Loucy (cell line): ENCODE data around the gene SMARCD3.

Experiments
- H2AFZ ChIP-seq: fragments of 200-600 bp; sonication (generic); 2 replicates; pipeline ENCODE4 v1.6.0; 2016; ENCODE audit warnings: antibody characterized with exemption, mild to moderate bottlenecking, low read length, moderate library complexity
- H3F3A ChIP-seq: fragments of 200-600 bp; 2 replicates; pipeline ENCODE4 v1.6.0; 2016; ENCODE audit warnings: antibody characterized with exemption, low read depth, mild to moderate bottlenecking
- H3K27me3 ChIP-seq: fragments of 200-600 bp; sonication (generic); 2 replicates; pipeline ENCODE4 v1.6.1; 2014; ENCODE audit warnings: low read length, mild to moderate bottlenecking; ENCODE audit not compliant: insufficient read depth, poor library complexity, severe bottlenecking
- H3K36me3 ChIP-seq: fragments of 200-600 bp; sonication (generic); 2 replicates; pipeline ENCODE4 v1.6.1; 2016; ENCODE audit warnings: low read length; ENCODE audit not compliant: insufficient read depth
- H3K4me1 ChIP-seq: fragments of 200-600 bp; sonication (generic); 2 replicates; pipeline ENCODE4 v1.5.1; 2014; ENCODE audit warnings: low read length, mild to moderate bottlenecking; ENCODE audit not compliant: insufficient read depth, poor library complexity, severe bottlenecking
- H3K4me2 ChIP-seq: fragments of 200-600 bp; sonication (generic); 2 replicates; pipeline ENCODE4 v1.6.0; 2014; ENCODE audit warnings: antibody characterized with exemption, low read length, low read depth, mild to moderate bottlenecking; ENCODE audit not compliant: poor library complexity, severe bottlenecking
- H3K4me3 ChIP-seq: fragments of 200-600 bp; sonication (generic); 2 replicates; pipeline ENCODE4 v1.5.1; 2014; ENCODE audit warnings: low read length, mild to moderate bottlenecking, mixed read lengths; ENCODE audit not compliant: poor library complexity, severe bottlenecking
- H3K79me2 ChIP-seq: fragments of 200-600 bp; sonication (generic); 2 replicates; pipeline ENCODE4 v1.6.1; 2014; ENCODE audit warnings: low read length; ENCODE audit not compliant: insufficient read depth
- H3K9ac ChIP-seq: fragments of 200-600 bp; sonication (generic); 2 replicates; pipeline ENCODE4 v1.6.0; 2014; ENCODE audit warnings: mild to moderate bottlenecking, low read depth, low read length, moderate library complexity; ENCODE audit not compliant: poor library complexity, severe bottlenecking
- H3K9me2 ChIP-seq: fragments of 200-600 bp; sonication (generic); replicated peaks from 2 replicates; pipeline ENCODE4 v1.6.1; 2016; ENCODE audit warnings: low read depth, low read length, mixed read lengths
- H3K9me3 ChIP-seq: fragments of 200-600 bp; sonication (generic); 2 replicates; pipeline ENCODE4 v1.6.1; 2014; ENCODE audit warnings: mild to moderate bottlenecking, antibody characterized with exemption, low read length, low read depth; ENCODE audit not compliant: insufficient read depth
- H4K20me1 ChIP-seq: fragments of 200-600 bp; sonication (generic); 2 replicates; pipeline ENCODE4 v1.6.0; 2014; ENCODE audit warnings: antibody characterized with exemption, low read length, mild to moderate bottlenecking; ENCODE audit not compliant: insufficient read depth, poor library complexity, severe bottlenecking
- CTCF ChIP-seq: fragments of 200-600 bp; sonication (generic); conservative IDR thresholded peaks from 2 replicates; pipeline ENCODE4 v1.5.1; 2014; ENCODE audit warnings: mild to moderate bottlenecking, antibody characterized with exemption, low read length
- EZH2phosphoT487 ChIP-seq: fragments of 200-600 bp; IDR thresholded peaks from 2 replicates; pipeline ENCODE4 v1.6.1; 2018; ENCODE audit warnings: antibody characterized with exemption, mild to moderate bottlenecking, moderate library complexity, borderline replicate concordance

Gene SMARCD3

GRCh38 chr7:151273651-151274390 lies 25.3 kb upstream of the SMARCD3 start:
- Histone ChIP-seq H3K27me3 (no peaks in the 10 kb centered on the region), H3K4me3 (no peak overlapping the region), H3K9me2 (no peaks in the 10 kb centered on the region), H3K4me2 (no peak overlapping the region), H3K9ac (no peak overlapping the region), H3K79me2 (no peaks in the 10 kb centered on the region), H3F3A (no peaks in the 10 kb centered on the region), H3K36me3 (no peaks in the 10 kb centered on the region), H2AFZ (no peak overlapping the region), H3K9me3 (no peaks in the 10 kb centered on the region), H4K20me1 (no peaks in the 10 kb centered on the region), H3K4me1 (peaks cover 22% of the 10 kb centered on the region)
- TF ChIP-seq CTCF (no peak), EZH2phosphoT487 (no peak)

DNA sequence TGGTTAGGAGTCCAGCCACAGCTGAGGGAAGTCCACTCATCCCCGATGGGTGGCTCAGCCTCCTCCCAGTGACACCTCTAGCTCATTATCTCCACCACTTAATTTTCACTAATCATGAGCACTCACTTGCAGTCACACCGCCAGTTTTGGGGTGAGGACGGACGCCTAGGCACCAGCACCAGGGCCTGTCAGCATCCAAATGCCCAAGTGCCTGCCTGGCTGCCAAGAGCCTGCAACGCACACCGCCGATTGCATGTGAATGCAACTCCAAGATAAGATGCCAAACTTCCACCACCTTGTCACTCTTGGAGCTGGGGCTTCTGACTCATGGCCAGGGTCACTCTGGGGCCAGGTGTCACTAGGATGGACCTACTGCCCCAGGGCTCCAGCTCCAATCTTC lies 24.4 kb upstream of the SMARCD3 start:
- no peaks in the 10 kb centered on the region for H3K36me3 ChIP-seq

DNA sequence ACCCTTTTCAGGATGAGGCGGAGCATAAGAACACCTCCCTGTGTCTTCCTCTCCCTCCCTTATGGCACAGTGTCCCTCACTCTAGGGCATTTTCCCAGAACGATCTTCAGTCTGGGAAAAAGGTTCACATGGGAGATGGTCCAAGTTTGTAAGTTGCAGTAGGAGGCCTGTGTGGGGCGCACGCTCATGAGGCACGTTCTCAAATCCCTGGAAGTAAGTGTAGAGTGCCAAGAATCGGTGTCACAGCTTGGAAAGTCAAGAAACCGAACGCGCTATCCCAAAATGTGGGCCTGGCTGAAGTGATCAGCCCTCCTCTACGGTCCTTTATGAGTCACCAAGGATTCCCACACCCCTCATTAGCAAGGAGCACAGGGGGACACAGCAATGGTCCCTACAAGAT lies 23.9 kb upstream of the SMARCD3 start:
- Histone ChIP-seq H3F3A (no peaks in the 10 kb centered on the region), H3K9ac (no peak overlapping the region), H3K36me3 (no peaks in the 10 kb centered on the region), H3K4me2 (peak overlapping the region; percentile 44), H4K20me1 (no peaks in the 10 kb centered on the region), H3K4me1 (peaks cover 22% of the 10 kb centered on the region), H3K4me3 (peak overlapping the region; percentile 3), H3K27me3 (no peaks in the 10 kb centered on the region), H3K9me3 (no peaks in the 10 kb centered on the region), H2AFZ (peak overlapping the region; percentile 72), H3K9me2 (no peaks in the 10 kb centered on the region), H3K79me2 (no peaks in the 10 kb centered on the region)
- TF ChIP-seq CTCF = no peak
- no peak for TF ChIP-seq EZH2phosphoT487

More for the DNA sequence above, 24.4 kb upstream of the SMARCD3 start:
- H3K4me3 ChIP-seq = no peak overlapping the region
- no peaks in the 10 kb centered on the region for H3K79me2 ChIP-seq
- H3K9ac ChIP-seq = no peak overlapping the region
- H3K9me3 ChIP-seq = no peaks in the 10 kb centered on the region
- H3K9me2 ChIP-seq = no peaks in the 10 kb centered on the region
- H4K20me1 ChIP-seq = no peaks in the 10 kb centered on the region
- no peaks in the 10 kb centered on the region for H3K27me3 ChIP-seq
- H3K4me1 ChIP-seq = peaks cover 22% of the 10 kb centered on the region
- TF ChIP-seq CTCF (no peak), EZH2phosphoT487 (no peak)
- peak overlapping the region; percentile 44 for H3K4me2 ChIP-seq
- H2AFZ ChIP-seq = no peak overlapping the region
- H3F3A ChIP-seq = no peaks in the 10 kb centered on the region
